HFF-Myc (cell line): ENCODE data around the gene GNG7.
"Not testable (repeated sequence)": the region's sequence is repeated elsewhere in the genome, so short reads cannot be mapped to it uniquely, and the experiment has no call there.

Experiments used
- DNase-seq: peaks from one replicate; pipeline ENCODE4 v3.0.0-alpha.2; 2011; ENCODE audit warnings: low read depth; ENCODE audit errors: extremely low read depth
- H3K4me3 ChIP-seq: replicated peaks from 2 replicates; pipeline ENCODE4 v1.5.1; 2011; ENCODE audit warnings: low read depth, mild to moderate bottlenecking, control low read depth, low read length
- TF ChIP-seq, protein P1 (sequence below): IDR thresholded peaks from 2 replicates; pipeline ENCODE4 v1.5.1; 2012; ENCODE audit warnings: mild to moderate bottlenecking, low read depth, low read length, control low read depth; ENCODE audit errors: missing control alignments

GNG7 gene

DNA sequence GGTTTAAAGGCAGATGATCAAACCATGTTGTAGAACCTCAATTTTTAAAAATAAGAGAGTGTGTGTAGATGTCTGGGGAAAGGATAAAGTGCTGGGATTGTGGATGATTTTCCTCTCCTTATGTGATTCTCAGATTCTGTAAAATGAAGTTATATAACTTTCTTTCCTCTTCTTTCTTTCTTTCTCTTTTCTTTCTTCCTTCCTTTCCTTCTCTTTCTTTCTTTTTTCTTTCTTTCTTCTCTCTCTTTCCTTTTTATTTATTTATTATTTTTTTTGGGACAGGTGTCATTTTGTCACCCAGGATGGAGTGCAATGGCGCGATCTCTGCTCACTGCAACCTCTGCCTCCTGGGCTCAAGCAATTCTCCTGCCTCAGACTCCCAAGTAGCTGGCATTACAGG lies 144.0 kb downstream of the GNG7 start:
- TF ChIP-seq, protein P1, sequence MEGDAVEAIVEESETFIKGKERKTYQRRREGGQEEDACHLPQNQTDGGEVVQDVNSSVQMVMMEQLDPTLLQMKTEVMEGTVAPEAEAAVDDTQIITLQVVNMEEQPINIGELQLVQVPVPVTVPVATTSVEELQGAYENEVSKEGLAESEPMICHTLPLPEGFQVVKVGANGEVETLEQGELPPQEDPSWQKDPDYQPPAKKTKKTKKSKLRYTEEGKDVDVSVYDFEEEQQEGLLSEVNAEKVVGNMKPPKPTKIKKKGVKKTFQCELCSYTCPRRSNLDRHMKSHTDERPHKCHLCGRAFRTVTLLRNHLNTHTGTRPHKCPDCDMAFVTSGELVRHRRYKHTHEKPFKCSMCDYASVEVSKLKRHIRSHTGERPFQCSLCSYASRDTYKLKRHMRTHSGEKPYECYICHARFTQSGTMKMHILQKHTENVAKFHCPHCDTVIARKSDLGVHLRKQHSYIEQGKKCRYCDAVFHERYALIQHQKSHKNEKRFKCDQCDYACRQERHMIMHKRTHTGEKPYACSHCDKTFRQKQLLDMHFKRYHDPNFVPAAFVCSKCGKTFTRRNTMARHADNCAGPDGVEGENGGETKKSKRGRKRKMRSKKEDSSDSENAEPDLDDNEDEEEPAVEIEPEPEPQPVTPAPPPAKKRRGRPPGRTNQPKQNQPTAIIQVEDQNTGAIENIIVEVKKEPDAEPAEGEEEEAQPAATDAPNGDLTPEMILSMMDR, result no peak
- DNase-seq, result no peak
- H3K4me3 ChIP-seq, result no peak overlapping the region

DNA sequence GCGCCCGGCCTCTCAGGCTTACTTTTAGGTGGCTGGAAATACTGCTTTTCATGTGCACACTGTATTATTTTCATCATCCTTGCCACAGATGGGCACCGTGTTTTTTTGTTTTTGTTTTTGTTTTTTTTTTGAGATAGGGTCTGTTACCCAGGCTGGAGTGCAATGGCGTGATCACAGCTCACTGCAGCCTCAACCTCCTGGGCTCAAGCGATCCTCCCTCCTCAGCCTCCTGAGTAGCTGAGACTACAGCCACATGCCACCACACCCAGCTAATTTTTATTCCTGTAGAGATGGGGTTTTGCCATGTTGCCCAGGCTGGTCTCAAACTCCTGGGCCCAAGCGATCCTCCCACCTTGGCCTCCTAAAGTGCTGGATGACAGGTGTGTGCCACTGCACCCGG lies 144.4 kb downstream of the GNG7 start:
- DNase-seq, H3K4me3 ChIP-seq: not testable (repeated sequence)

DNA sequence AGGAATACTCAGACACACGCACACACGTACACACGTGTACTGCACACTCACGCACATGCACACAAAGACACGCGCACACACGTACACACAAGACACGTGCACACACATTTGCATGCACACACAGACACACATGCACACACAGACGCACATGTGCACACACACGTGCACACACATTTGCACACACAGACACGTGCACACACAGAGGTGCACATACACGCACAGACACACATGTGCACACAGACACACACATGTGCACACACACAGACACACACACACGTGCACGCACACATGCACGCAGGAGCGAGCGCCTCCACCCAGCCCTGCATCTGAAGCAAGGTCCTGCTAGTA lies 145.4 kb downstream of the GNG7 start:
- no peak overlapping the region for H3K4me3 ChIP-seq
- TF ChIP-seq, protein P1, result no peak
- DNase-seq, result no peak

DNA sequence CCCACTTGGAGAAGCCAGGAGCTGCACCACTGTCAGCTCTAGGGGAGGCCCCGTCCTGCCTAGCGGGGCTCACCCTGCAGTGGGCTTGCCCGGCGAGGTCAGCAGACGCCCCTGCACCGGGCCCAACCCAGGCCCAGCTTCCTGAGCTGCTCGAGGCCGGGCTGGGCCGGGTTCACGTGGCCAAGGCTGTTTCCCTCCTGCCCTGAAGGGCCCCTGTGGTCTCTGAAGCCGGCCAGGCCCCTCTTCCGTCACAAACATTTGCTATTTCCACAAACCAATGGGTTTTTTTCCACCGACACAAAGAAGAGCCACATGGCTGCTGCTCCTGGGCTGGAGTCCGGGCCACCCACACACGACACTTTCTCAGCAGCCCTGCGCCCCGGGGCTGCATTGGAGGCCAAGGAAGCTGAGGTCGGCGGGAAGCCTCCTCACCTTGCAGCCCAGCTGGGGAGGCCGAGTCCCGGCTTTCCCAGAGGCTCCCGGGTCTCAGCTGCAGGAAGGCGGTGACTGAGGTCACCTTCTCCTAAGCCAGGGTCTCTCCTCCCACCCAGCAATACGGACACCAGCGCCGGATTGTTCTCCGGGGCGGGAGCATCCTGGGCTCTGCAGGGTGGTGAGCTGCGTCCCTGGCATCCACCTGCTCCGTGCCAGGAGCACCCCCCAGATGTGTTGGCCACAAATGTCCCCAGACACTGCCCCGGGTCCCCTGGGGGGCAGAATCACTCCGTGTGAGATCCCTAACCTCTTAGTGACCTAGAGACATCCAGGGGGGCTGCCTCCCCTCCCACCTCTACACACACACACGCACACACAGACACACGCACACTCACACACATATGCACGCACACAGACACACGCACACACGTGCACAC lies 146.0 kb downstream of the GNG7 start:
- TF ChIP-seq, protein P1, result no peak
- H3K4me3 ChIP-seq, result no peak overlapping the region
- DNase-seq, result no peak

DNA sequence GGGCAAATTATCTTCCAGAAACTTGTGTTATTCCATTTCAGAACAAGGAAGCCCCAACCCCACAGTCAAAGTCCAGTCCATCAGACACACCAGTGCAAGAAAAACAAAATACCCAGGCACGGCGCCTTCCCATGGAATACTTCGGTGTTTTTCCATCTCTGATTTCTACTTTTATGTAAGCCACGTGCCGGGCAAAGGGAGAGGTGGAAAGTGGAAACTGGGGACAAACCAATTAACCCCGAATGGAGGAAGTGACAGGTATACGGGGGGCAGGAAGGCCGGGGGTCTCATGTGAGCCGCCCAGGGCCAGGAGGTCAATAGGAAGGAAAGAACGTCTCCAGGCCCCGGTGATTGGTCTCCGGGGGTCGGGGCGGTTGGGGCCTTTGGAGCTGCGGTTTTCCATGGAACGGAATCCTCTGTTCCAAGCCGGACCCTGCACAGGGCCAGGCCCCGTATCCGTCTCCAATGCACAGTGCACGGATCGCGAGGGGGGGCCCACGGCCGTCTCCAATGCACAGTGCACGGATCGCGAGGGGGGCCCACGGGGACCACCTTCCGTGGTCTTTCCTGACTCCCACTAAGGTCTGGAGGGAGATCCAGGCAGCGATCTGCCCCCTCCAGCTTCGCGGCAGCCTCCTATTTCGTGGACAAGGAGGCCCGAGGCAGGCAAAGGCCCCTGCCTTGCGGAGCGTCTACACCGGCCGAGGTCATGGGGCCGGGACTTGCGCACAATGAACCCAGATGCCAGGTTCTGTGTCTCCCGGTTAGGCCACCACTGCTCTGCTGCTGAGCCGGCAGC lies 146.9 kb downstream of the GNG7 start:
- TF ChIP-seq, protein P1, result no peak
- H3K4me3 ChIP-seq, result no peak overlapping the region
- no peak for DNase-seq

DNA sequence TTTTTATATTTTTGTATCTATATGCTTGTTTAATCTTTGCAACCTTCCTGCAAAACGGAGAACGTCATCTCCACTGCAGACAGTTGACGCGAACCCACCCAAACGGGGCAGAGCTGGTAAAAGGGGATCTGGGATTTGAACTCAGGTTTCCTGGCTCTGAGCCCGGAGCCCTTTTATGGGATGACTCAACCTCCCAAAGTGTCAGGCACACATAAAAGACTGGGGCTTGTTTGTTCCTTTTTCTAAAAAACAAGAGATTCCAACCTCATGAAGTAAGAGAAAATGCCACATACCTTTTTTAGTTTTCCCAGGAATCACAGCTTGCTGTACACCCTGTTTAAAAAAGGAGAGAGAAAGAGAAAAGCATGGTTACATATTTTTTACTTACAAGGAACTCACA lies 147.6 kb downstream of the GNG7 start:
- no peak for DNase-seq
- H3K4me3 ChIP-seq, result no peak overlapping the region

DNA sequence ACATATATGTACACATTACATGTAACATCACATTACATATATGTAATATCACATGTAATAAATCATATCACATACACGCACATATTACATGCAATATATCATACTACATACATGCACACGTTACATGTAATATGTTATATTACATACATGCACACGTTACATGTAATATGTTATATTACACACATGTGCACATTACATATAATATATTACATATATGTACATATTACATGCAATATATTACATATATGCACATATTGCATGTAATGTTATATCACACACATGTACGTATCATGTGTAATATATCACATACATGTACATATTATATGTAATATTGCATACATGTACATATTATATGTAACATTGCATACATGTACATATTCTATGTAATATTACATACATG lies 149.0 kb downstream of the GNG7 start:
- no peak for DNase-seq
- H3K4me3 ChIP-seq, result no peak overlapping the region
- TF ChIP-seq, protein P1, result no peak

More for the DNA sequence above, 147.6 kb downstream of the GNG7 start:
- TF ChIP-seq, protein P1, result no peak
